Astrocyte (in vitro differentiated cells and primary cell): ENCODE data around the gene MEGF11. TPM values are rescaled to one million over a fixed set of nuclear protein-coding genes. Genes with fewer than 3 reads are reported as not detected.

Experiments used
- DNase-seq: peaks from one replicate; pipeline ENCODE4 v3.0.0-alpha.2; 2010; ENCODE audit warnings: low read depth
- FAIRE-seq: peaks from 2 replicates; lab custom pipeline; 2011; peaks lifted over from hg19 to GRCh38; lab: Jason Lieb, UNC
- H2AFZ ChIP-seq: 2 replicates; pipeline ENCODE4 v1.6.0; 2012; ENCODE audit warnings: low read depth, low read length, inconsistent platforms
- H3K27ac ChIP-seq: 2 replicates; pipeline ENCODE4 v1.5.1; 2011; ENCODE audit warnings: low read depth, low read length, inconsistent platforms
- H3K27me3 ChIP-seq: 2 replicates; pipeline ENCODE4 v1.6.0; 2011; ENCODE audit warnings: low read length, inconsistent platforms; ENCODE audit not compliant: insufficient read depth
- H3K36me3 ChIP-seq: 2 replicates; pipeline ENCODE4 v1.5.1; 2011; ENCODE audit warnings: low read length, inconsistent platforms; ENCODE audit not compliant: insufficient read depth
- H3K4me1 ChIP-seq: 2 replicates; pipeline ENCODE4 v1.5.1; 2011; ENCODE audit warnings: low read length, inconsistent platforms; ENCODE audit not compliant: insufficient read depth
- H3K4me2 ChIP-seq: 2 replicates; pipeline ENCODE4 v1.6.0; 2012; ENCODE audit warnings: low read length, inconsistent platforms
- H3K4me3 ChIP-seq: 2 replicates; pipeline ENCODE4 v1.5.1; 2011; ENCODE audit warnings: low read depth, mild to moderate bottlenecking, low read length, inconsistent platforms; ENCODE audit not compliant: insufficient read depth
- H3K79me2 ChIP-seq: 2 replicates; pipeline ENCODE4 v1.6.0; 2012; ENCODE audit warnings: mild to moderate bottlenecking, low read length, inconsistent platforms; ENCODE audit not compliant: insufficient read depth
- H3K9ac ChIP-seq: 2 replicates; pipeline ENCODE4 v1.6.0; 2012; ENCODE audit warnings: mild to moderate bottlenecking, low read length, inconsistent platforms
- H3K9me3 ChIP-seq: 2 replicates; pipeline ENCODE4 v1.5.1; 2012; ENCODE audit warnings: low read depth, mild to moderate bottlenecking, low read length, inconsistent platforms; ENCODE audit not compliant: insufficient read depth
- H4K20me1 ChIP-seq: 2 replicates; pipeline ENCODE4 v1.6.0; 2012; ENCODE audit warnings: low read length, inconsistent platforms; ENCODE audit not compliant: insufficient read depth
- H3K27ac Mint-ChIP-seq: one replicate; pipeline ENCODE4 v1.8.0; 2021; ENCODE audit warnings: mild to moderate bottlenecking, mixed read lengths; ENCODE audit not compliant: unreplicated experiment
- H3K27me3 Mint-ChIP-seq: one replicate; pipeline ENCODE4 v1.8.0; 2021; ENCODE audit warnings: low read depth, mixed read lengths; ENCODE audit not compliant: unreplicated experiment
- H3K36me3 Mint-ChIP-seq: one replicate; pipeline ENCODE4 v1.8.0; 2021; ENCODE audit warnings: low read depth, mixed read lengths; ENCODE audit not compliant: unreplicated experiment
- H3K4me1 Mint-ChIP-seq: one replicate; pipeline ENCODE4 v1.8.0; 2021; ENCODE audit warnings: low read depth, mixed read lengths; ENCODE audit not compliant: unreplicated experiment
- H3K4me3 Mint-ChIP-seq: one replicate; pipeline ENCODE4 v1.8.0; 2021; ENCODE audit warnings: mild to moderate bottlenecking, moderate library complexity, mixed read lengths; ENCODE audit not compliant: unreplicated experiment
- H3K9me3 Mint-ChIP-seq: one replicate; pipeline ENCODE4 v1.8.0; 2021; ENCODE audit warnings: mild to moderate bottlenecking, mixed read lengths; ENCODE audit not compliant: unreplicated experiment
- CTCF ChIP-seq: IDR thresholded peaks from 2 replicates; pipeline ENCODE4 v1.5.1; 2011; ENCODE audit warnings: low read depth, mild to moderate bottlenecking, inconsistent platforms, low read length, moderate library complexity; ENCODE audit not compliant: insufficient read depth
- EZH2 ChIP-seq: IDR thresholded peaks from 2 replicates; pipeline ENCODE4 v1.6.1; 2012; ENCODE audit warnings: mild to moderate bottlenecking, low read length, inconsistent platforms; ENCODE audit not compliant: insufficient read depth
- total RNA-seq: library from RNA; stranded (reverse); gene quantifications from 2 replicates; pipeline ENCODE4 v1.2.1, GENCODE V29; 2021

MEGF11 gene
- total RNA-seq, 1 donor from 2014 or later, result 0.16 TPM

GRCh38 chr15:66072616-66073361, 180.8 kb downstream of the MEGF11 start:
- H3K4me3 Mint-ChIP-seq, result no peak overlapping the region
- Histone ChIP-seq H2AFZ (no peak overlapping the region), H3K4me2 (no peak overlapping the region), H3K36me3 (no peaks in the 10 kb centered on the region), H3K4me3 (no peak overlapping the region), H3K79me2 (no peaks in the 10 kb centered on the region), H3K4me1 (no peaks in the 10 kb centered on the region), H3K27me3 (peaks cover 41% of the 10 kb centered on the region), H3K27ac (no peak overlapping the region), H4K20me1 (no peaks in the 10 kb centered on the region), H3K9ac (no peak overlapping the region), H3K9me3 (no peaks in the 10 kb centered on the region)
- H3K36me3 Mint-ChIP-seq, result no peaks in the 10 kb centered on the region
- peaks cover 7% of the 10 kb centered on the region for H3K4me1 Mint-ChIP-seq
- TF ChIP-seq CTCF (no peak), EZH2 (no peak)
- FAIRE-seq (no peak), DNase-seq (peak; percentile 14)
- no peak overlapping the region for H3K27ac Mint-ChIP-seq
- H3K9me3 Mint-ChIP-seq, result peaks cover 2% of the 10 kb centered on the region
- H3K27me3 Mint-ChIP-seq, result peaks cover 23% of the 10 kb centered on the region

GRCh38 chr15:66071921-66072295, 181.6 kb downstream of the MEGF11 start:
- Histone ChIP-seq H3K36me3 (no peaks in the 10 kb centered on the region), H4K20me1 (no peaks in the 10 kb centered on the region), H3K4me1 (no peaks in the 10 kb centered on the region), H3K9ac (no peak overlapping the region), H3K27ac (no peak overlapping the region), H3K79me2 (no peaks in the 10 kb centered on the region), H3K4me2 (no peak overlapping the region), H2AFZ (no peak overlapping the region), H3K27me3 (peaks cover 43% of the 10 kb centered on the region), H3K4me3 (no peak overlapping the region), H3K9me3 (no peaks in the 10 kb centered on the region)
- DNase-seq, result peak; percentile 4
- peaks cover 7% of the 10 kb centered on the region for H3K4me1 Mint-ChIP-seq
- H3K9me3 Mint-ChIP-seq, result no peaks in the 10 kb centered on the region
- no peak for TF ChIP-seq CTCF
- TF ChIP-seq EZH2, result no peak
- H3K36me3 Mint-ChIP-seq, result no peaks in the 10 kb centered on the region
- no peak for FAIRE-seq
- no peak overlapping the region for H3K4me3 Mint-ChIP-seq
- no peak overlapping the region for H3K27ac Mint-ChIP-seq
- H3K27me3 Mint-ChIP-seq, result peaks cover 20% of the 10 kb centered on the region
